Right lobe of liver (tissue), 6 donors: ENCODE measurements around the gene BBOX1. TPM values are rescaled to one million over a fixed set of nuclear protein-coding genes. Genes with fewer than 3 reads are reported as not detected.
A peak's percentile ranks its signal among the peaks of the same experiment; 100 is the strongest.
"Not testable (repeated sequence)": the region's sequence is repeated elsewhere in the genome, so short reads cannot be mapped to it uniquely, and the experiment has no call there.

ENCODE experiments used
- ATAC-seq, 4 donors: fragments of 200-7000 bp; cut with Tn5 transposase; one replicate each; pipeline ENCODE4 v1.9.1; 2020; ENCODE audit warnings: mild to moderate bottlenecking in 4 of 4, moderate library complexity in 4 of 4
- DNase-seq, 3 donors: peaks; one replicate each; pipeline ENCODE4 v3.0.0-alpha.2; 2020
- H3K27ac ChIP-seq, 3 donors: fragments of 200-600 bp; one replicate each; pipeline ENCODE4 v1.8.0; 2022
- H3K27me3 ChIP-seq, 2 donors: fragments of 200-600 bp; one replicate each; pipeline ENCODE4 v1.8.0; 2022
- H3K36me3 ChIP-seq, 4 donors: fragments of 200-600 bp; sonication (generic) in 1 of 4; one replicate each; pipeline versions ENCODE4 v1.5.1 to v1.8.0; 2017 to 2022; ENCODE audit warnings: control low read depth in 1 of 4
- H3K4me1 ChIP-seq, 4 donors: fragments of 200-600 bp; sonication (generic) in 1 of 4; one replicate each; pipeline versions ENCODE4 v1.5.1 to v1.8.0; 2017 to 2022; ENCODE audit warnings: control low read depth in 1 of 4
- H3K4me3 ChIP-seq, 3 donors: fragments of 200-600 bp; one replicate each; pipeline ENCODE4 v1.8.0; 2022
- H3K9me3 ChIP-seq, 4 donors: fragments of 200-600 bp; sonication (generic) in 1 of 4; one replicate each; pipeline versions ENCODE4 v1.5.1 to v1.8.0; 2017 to 2022; ENCODE audit warnings: control low read depth in 1 of 4
- POLR2A ChIP-seq: fragments of 450-650 bp; IDR thresholded peaks from one replicate; pipeline ENCODE4 v1.6.1; 2017; ENCODE audit warnings: antibody characterized with exemption, mild to moderate bottlenecking
- WGBS: methylation state at CpG from one replicate; pipeline ENCODE4 v1.1.6; 2018; ENCODE audit warnings: low coverage, low lambda C conversion rate; ENCODE audit not compliant: insufficient coverage; ENCODE audit errors: missing lambda C conversion rate; 5-methylcytosine and 5-hydroxymethylcytosine counted together
- intact Hi-C, 2 donors: fragments of 100-400 bp; cut with DNase I; formaldehyde crosslinking; loops; one replicate each; pipeline versions ENCODE4 v1.11.2 to v1.14.1; 2022
- total RNA-seq, 6 experiments: library from RNA; depleted of rRNA in 2 of 6; stranded (reverse); fragments of >200 nt in 2 of 6; fragmentation: NEBNext Ultra II Directional in 3 of 6; extraction: Animal tissue kit (Norgen Biotek cat#: 25700) in 3 of 6; gene quantifications; one replicate each; pipeline versions ENCODE4 v1.1.0 to v1.2.4, GENCODE V29; 2016 to 2023
- TF ChIP-seq, protein P1 (sequence below), 4 donors: fragments of 200-600 bp in 3 of 4; fragments of 450-650 bp in 1 of 4; IDR thresholded peaks; one replicate each; pipeline versions ENCODE4 v1.5.1 to v1.8.0; 2016 to 2022; ENCODE audit warnings: antibody characterized with exemption in 4 of 4, mild to moderate bottlenecking in 2 of 4
- donor health status: DM: no; HTN: yes; CAD: no.
- donor health status: DM: no; HTN: no; CAD: no.
- donor health status: DM: no; HTN: no; CAD: no.
- donor health status: DM: no; HTN: yes; CAD: no.
- donor health status: DM: no; HTN: yes; CAD: no.

Gene BBOX1
- total RNA-seq, 6 experiments from 2014 or later = 1.9 to 25.3 (median 13.9) TPM

DNA sequence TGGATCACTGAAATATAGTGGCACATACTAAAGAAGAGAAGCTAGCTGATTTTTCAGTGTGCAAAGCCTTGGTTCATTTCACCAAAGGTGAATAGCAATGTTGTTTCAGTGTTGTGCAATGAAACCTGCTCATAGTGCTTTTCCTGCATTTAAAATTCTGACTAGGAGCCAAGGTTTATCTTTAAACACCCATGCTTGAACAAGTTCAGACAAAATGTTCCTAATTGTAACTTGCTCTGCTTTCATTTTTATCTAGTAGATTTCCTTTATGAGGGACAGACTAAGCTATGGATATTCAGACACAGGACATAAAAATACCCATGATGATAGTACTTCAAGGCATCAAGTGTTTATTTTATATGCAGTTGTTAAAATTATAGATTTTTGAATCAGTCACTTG lies 47.7 kb downstream of the BBOX1 start:
- peaks cover 0 to 29% (median 6%) of the 10 kb centered on the region in 4 donors for H3K4me1 ChIP-seq
- no peaks in the 10 kb centered on the region for H3K9me3 ChIP-seq
- TF ChIP-seq, protein P1, sequence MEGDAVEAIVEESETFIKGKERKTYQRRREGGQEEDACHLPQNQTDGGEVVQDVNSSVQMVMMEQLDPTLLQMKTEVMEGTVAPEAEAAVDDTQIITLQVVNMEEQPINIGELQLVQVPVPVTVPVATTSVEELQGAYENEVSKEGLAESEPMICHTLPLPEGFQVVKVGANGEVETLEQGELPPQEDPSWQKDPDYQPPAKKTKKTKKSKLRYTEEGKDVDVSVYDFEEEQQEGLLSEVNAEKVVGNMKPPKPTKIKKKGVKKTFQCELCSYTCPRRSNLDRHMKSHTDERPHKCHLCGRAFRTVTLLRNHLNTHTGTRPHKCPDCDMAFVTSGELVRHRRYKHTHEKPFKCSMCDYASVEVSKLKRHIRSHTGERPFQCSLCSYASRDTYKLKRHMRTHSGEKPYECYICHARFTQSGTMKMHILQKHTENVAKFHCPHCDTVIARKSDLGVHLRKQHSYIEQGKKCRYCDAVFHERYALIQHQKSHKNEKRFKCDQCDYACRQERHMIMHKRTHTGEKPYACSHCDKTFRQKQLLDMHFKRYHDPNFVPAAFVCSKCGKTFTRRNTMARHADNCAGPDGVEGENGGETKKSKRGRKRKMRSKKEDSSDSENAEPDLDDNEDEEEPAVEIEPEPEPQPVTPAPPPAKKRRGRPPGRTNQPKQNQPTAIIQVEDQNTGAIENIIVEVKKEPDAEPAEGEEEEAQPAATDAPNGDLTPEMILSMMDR (IDR thresholded peaks at IDR 0.05) = no peak
- TF ChIP-seq POLR2A = no peak
- DNase-seq (no peak), ATAC-seq (peak; percentile 82 to 91 (median 87))
- H3K27me3 ChIP-seq = no peaks in the 10 kb centered on the region
- no peak overlapping the region for H3K4me3 ChIP-seq
- peak overlapping the region in 2 of 3 donors; percentile 44 to 62 for H3K27ac ChIP-seq
- no peaks in the 10 kb centered on the region for H3K36me3 ChIP-seq
- intact Hi-C loops = no loop called here

DNA sequence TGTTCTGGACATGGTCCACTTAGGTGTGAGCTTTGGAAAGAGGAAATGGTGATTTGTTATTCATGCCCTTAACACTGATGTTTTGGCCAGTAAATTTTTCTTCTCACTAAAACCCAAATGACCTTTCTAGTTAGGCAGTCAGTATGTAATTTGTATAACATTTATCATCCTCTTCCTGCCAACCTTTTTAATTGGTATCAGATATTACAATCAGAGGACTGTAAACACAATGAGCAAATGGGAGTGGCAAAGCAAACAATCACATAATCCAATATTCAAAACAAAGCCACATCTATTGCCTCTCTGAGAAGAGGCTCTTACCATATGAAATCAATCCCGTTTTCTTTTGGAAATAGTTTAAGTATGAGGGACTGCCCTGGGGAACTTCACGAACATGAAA lies 49.1 kb downstream of the BBOX1 start:
- intact Hi-C loops = no loop called here
- Histone ChIP-seq H3K36me3 (no peaks in the 10 kb centered on the region), H3K4me3 (no peak overlapping the region), H3K27me3 (no peaks in the 10 kb centered on the region), H3K9me3 (no peaks in the 10 kb centered on the region), H3K4me1 (peaks cover 0 to 42% (median 8%) of the 10 kb centered on the region in 4 donors), H3K27ac (peak overlapping the region in 1 of 3 donors; percentile 62)
- 86% methylated on average over 2 of the region's 2 CpGs for WGBS
- DNase-seq (no peak), ATAC-seq (peak in 2 of 4 donors; percentile 31 to 41)
- TF ChIP-seq, protein P1 (IDR thresholded peaks at IDR 0.05) = no peak
- no peak for TF ChIP-seq POLR2A

DNA sequence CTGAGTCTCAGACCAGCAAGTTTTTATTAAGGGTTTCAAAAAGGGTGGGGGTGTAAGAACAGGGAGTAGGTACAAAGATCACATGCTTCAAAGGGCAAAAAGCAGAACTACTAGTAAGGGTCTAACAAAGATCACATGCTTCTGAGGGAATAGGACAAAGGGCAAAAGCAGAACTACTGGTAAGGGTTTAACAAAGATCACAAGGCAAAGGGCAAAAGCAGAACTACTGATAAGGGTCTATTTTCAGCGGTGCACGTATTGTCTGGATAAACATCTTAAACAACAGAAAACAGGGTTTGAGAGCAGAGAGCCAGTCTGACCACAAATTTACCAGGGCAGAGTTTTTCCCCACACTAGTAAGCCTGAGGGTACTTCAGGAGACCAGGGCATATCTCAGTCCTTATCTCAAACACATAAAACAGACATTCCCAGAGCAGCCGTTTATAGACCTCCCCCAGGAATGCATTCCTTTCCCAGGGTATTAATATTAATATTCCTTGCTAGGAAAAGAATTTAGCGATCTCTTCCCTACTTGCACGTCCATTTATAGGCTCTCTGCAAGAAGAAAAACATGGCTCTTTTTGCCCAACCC lies 49.8 kb downstream of the BBOX1 start:
- H3K27me3 ChIP-seq, DNase-seq, H3K4me3 ChIP-seq, H3K9me3 ChIP-seq, intact Hi-C loops, ATAC-seq, H3K36me3 ChIP-seq: not testable (repeated sequence)
- Histone ChIP-seq H3K4me1 (peaks cover 0 to 49% (median 11%) of the 10 kb centered on the region in 4 donors), H3K27ac (peak overlapping the region in 1 of 3 donors; percentile 52)
- 42% methylated on average over 4 of the region's 5 CpGs for WGBS

DNA sequence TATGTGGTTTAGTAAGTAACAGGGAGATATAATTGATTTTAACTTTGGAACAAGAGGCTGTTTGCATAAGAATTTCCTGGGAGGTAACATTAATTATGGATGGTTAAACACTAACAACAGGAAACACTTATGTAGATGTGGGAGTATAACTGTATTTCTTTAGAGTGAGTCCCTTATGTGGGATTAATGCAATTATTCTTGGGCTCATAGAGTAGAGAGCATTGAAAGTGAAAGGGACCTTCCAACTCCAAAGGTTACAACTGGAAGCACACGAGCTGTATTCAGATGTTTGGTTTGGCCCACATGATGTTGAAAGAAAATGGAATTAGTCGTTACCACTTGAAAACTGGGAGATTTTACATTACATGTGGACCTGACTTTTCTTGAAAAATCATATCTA lies 53.5 kb downstream of the BBOX1 start:
- WGBS = 8% methylated on average over 2 of the region's 2 CpGs
- intact Hi-C loops = no loop called here
- no peak overlapping the region for H3K4me3 ChIP-seq
- H3K27ac ChIP-seq = peak overlapping the region in 2 of 3 donors; percentile 62 to 71
- no peaks in the 10 kb centered on the region for H3K9me3 ChIP-seq
- DNase-seq = no peak
- peaks cover 0 to 40% (median 5%) of the 10 kb centered on the region in 4 donors for H3K4me1 ChIP-seq
- H3K27me3 ChIP-seq = no peaks in the 10 kb centered on the region
- no peaks in the 10 kb centered on the region for H3K36me3 ChIP-seq
- peak; percentile 81 to 91 (median 83) for ATAC-seq
- TF ChIP-seq, protein P1 (IDR thresholded peaks at IDR 0.05) = no peak
- TF ChIP-seq POLR2A = no peak

DNA sequence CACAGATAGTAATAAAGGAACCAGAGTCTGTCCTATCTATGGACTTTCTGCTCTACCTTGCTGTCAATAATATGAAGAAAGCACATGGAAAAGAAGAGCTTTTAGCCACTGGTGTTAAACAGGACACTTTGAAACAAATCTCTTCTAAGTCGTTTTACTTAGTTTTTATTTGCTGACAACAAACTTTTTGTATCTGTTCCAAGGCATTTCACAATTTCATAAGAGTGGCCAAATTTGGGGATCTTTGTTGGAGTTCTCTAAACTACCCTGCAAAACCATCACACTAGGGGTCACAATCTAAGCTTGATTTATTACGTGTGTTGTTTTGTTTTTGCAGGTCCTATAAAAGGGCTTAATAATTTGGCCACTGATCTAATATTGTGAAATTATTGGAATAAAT lies 54.4 kb downstream of the BBOX1 start:
- Histone ChIP-seq H3K4me3 (no peak overlapping the region), H3K9me3 (no peaks in the 10 kb centered on the region), H3K27ac (peak overlapping the region in 2 of 3 donors; percentile 62 to 71), H3K36me3 (no peaks in the 10 kb centered on the region), H3K27me3 (no peaks in the 10 kb centered on the region), H3K4me1 (peaks cover 0 to 40% (median 5%) of the 10 kb centered on the region in 4 donors)
- TF ChIP-seq POLR2A = no peak
- TF ChIP-seq, protein P1 (IDR thresholded peaks at IDR 0.05) = no peak
- WGBS = 24% methylated on average over 2 of the region's 2 CpGs
- intact Hi-C loops = no loop called here
- ATAC-seq (peak; percentile 23 to 65 (median 42)), DNase-seq (no peak)
